Neural cell (in vitro differentiated cells): Measurements from ENCODE around the gene PTPRT. TPM values are rescaled to one million over a fixed set of nuclear protein-coding genes. Genes with fewer than 3 reads are reported as not detected.

Experiments
- H2AFZ ChIP-seq: fragments of 200-600, 300-800 bp; sonication (generic), shearing (Covaris generic); 2 replicates; pipeline ENCODE4 v1.6.0; 2014; ENCODE audit warnings: low read depth, mild to moderate bottlenecking, antibody characterized with exemption, low read length, moderate library complexity
- H3F3A ChIP-seq: fragments of 200-600 bp; shearing (Covaris generic); 2 replicates; pipeline ENCODE4 v1.6.1; 2016; ENCODE audit warnings: mild to moderate bottlenecking, moderate library complexity, mixed read lengths, antibody characterized with exemption, low read length; ENCODE audit not compliant: insufficient read depth, poor library complexity, severe bottlenecking
- H3K27ac ChIP-seq: fragments of 200-600, 300-800 bp; sonication (generic), shearing (Covaris generic); 2 replicates; pipeline ENCODE4 v1.5.1; 2014; ENCODE audit warnings: mild to moderate bottlenecking, low read length, moderate library complexity
- H3K27me3 ChIP-seq: fragments of 300-800, 200-600 bp; sonication (generic), shearing (Covaris generic); 2 replicates; pipeline ENCODE4 v1.6.0; 2014; ENCODE audit warnings: mild to moderate bottlenecking, low read depth, low read length, moderate library complexity; ENCODE audit not compliant: insufficient read depth
- H3K36me3 ChIP-seq: fragments of 300-800, 200-600 bp; sonication (generic), shearing (Covaris generic); 2 replicates; pipeline ENCODE4 v1.5.1; 2014; ENCODE audit warnings: mild to moderate bottlenecking, antibody characterized with exemption, low read length, moderate library complexity; ENCODE audit not compliant: insufficient read depth
- H3K4me2 ChIP-seq: fragments of 300-800, 200-600 bp; sonication (generic), shearing (Covaris generic); 2 replicates; pipeline ENCODE4 v1.6.0; 2014; ENCODE audit warnings: mild to moderate bottlenecking, low read length
- H3K4me3 ChIP-seq: fragments of 300-800, 200-600 bp; sonication (generic), shearing (Covaris generic); 2 replicates; pipeline ENCODE4 v1.5.1; 2014; ENCODE audit warnings: mild to moderate bottlenecking, low read length, moderate library complexity
- H3K79me2 ChIP-seq: fragments of 200-600 bp; shearing (Covaris generic); replicated peaks from 2 replicates; pipeline ENCODE4 v1.6.0; 2014; ENCODE audit warnings: mild to moderate bottlenecking, low read length, moderate library complexity; ENCODE audit not compliant: insufficient read depth
- H3K9ac ChIP-seq: fragments of 300-800, 200-600 bp; sonication (generic), shearing (Covaris generic); 2 replicates; pipeline ENCODE4 v1.6.1; 2016; ENCODE audit warnings: mild to moderate bottlenecking, low read length, mixed read lengths
- H3K9me2 ChIP-seq: fragments of 200-600 bp; shearing (Covaris generic); 2 replicates; pipeline ENCODE4 v1.6.1; 2016; ENCODE audit warnings: mild to moderate bottlenecking, low read length, mixed read lengths; ENCODE audit not compliant: insufficient read depth
- H3K9me3 ChIP-seq: fragments of 200-600, 300-800 bp; sonication (generic), shearing (Covaris generic); 2 replicates; pipeline ENCODE4 v1.6.1; 2016; ENCODE audit warnings: mild to moderate bottlenecking, mixed run types, low read length, moderate library complexity, mixed read lengths
- H4K20me1 ChIP-seq: fragments of 200-600 bp; shearing (Covaris generic); 2 replicates; pipeline ENCODE4 v1.6.1; 2016; ENCODE audit warnings: mild to moderate bottlenecking, mixed run types; ENCODE audit not compliant: insufficient read depth
- EP300 ChIP-seq: fragments of 450-650 bp; conservative IDR thresholded peaks from 2 replicates; pipeline ENCODE4 v1.6.1; 2014; ENCODE audit warnings: antibody characterized with exemption, mild to moderate bottlenecking, moderate library complexity; ENCODE audit not compliant: poor library complexity, severe bottlenecking
- EZH2 ChIP-seq: fragments of 200-600, 300-800 bp; shearing (Covaris generic), sonication (generic); IDR thresholded peaks from 2 replicates; pipeline ENCODE4 v1.6.1; 2014; ENCODE audit warnings: antibody characterized with exemption, low read length, borderline replicate concordance, mild to moderate bottlenecking; ENCODE audit not compliant: insufficient read depth, poor library complexity, severe bottlenecking
- MXI1 ChIP-seq: fragments of 450-650 bp; conservative IDR thresholded peaks from 2 replicates; pipeline ENCODE4 v1.6.1; 2014; ENCODE audit warnings: antibody characterized with exemption, mild to moderate bottlenecking; ENCODE audit not compliant: poor library complexity, severe bottlenecking
- POLR2AphosphoS5 ChIP-seq: IDR thresholded peaks from 2 replicates; pipeline ENCODE4 v1.6.1; 2012
- RAD21 ChIP-seq: fragments of 450-650 bp; conservative IDR thresholded peaks from 2 replicates; pipeline ENCODE4 v1.6.1; 2014; ENCODE audit warnings: antibody characterized with exemption, mild to moderate bottlenecking, moderate library complexity
- SMC3 ChIP-seq: fragments of 450-650 bp; conservative IDR thresholded peaks from 2 replicates; pipeline ENCODE4 v1.6.1; 2014; ENCODE audit warnings: antibody characterized with exemption, mild to moderate bottlenecking, moderate library complexity; ENCODE audit not compliant: poor library complexity
- TAF1 ChIP-seq: IDR thresholded peaks from 2 replicates; pipeline ENCODE4 v1.6.1; 2012; ENCODE audit warnings: low read depth
- polyA plus RNA-seq: library from polyadenylated mRNA; depleted of rRNA; stranded (reverse); fragments of >200 nt; gene quantifications from 2 replicates; pipeline ENCODE4 v1.2.3, GENCODE V29; 2014
- TF ChIP-seq, protein P1 (sequence below): IDR thresholded peaks from 2 replicates; pipeline ENCODE4 v1.6.1; 2012; ENCODE audit warnings: borderline replicate concordance
- TF ChIP-seq, protein P2 (sequence below): fragments of 450-650 bp; IDR thresholded peaks from 2 replicates; pipeline ENCODE4 v1.5.1; 2014; ENCODE audit warnings: antibody characterized with exemption, mild to moderate bottlenecking, moderate library complexity; ENCODE audit not compliant: poor library complexity, severe bottlenecking

PTPRT gene
- polyA plus RNA-seq, 1 donor from 2014 or later, result 9.2 TPM

DNA sequence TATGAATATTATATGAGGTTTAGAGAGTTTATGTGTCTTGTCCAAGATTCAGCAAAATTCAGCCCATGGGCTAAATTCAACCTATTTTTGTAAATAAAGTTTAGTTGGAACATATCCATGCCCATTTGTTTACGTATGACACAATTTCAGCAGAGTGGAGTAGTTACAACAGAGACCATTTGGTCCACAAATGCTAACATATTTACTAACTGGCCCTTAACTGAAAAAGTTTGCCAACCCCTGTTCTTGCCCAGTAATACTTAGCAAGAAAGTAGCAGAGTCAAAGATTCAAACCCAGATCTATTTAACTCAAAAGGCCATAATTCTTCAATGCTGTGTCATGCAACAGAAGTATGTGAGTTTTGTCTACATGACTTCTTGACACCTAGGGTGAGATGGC, 561.0 kb downstream of the PTPRT start:
- H3K27ac ChIP-seq, result no peak overlapping the region
- H3F3A ChIP-seq, result no peaks in the 10 kb centered on the region
- H3K79me2 ChIP-seq, result no peaks in the 10 kb centered on the region
- TF ChIP-seq EZH2, result no peak
- TF ChIP-seq MXI1, result no peak
- no peak for TF ChIP-seq RAD21
- TF ChIP-seq POLR2AphosphoS5, result no peak
- TF ChIP-seq TAF1, result no peak
- TF ChIP-seq, protein P1, sequence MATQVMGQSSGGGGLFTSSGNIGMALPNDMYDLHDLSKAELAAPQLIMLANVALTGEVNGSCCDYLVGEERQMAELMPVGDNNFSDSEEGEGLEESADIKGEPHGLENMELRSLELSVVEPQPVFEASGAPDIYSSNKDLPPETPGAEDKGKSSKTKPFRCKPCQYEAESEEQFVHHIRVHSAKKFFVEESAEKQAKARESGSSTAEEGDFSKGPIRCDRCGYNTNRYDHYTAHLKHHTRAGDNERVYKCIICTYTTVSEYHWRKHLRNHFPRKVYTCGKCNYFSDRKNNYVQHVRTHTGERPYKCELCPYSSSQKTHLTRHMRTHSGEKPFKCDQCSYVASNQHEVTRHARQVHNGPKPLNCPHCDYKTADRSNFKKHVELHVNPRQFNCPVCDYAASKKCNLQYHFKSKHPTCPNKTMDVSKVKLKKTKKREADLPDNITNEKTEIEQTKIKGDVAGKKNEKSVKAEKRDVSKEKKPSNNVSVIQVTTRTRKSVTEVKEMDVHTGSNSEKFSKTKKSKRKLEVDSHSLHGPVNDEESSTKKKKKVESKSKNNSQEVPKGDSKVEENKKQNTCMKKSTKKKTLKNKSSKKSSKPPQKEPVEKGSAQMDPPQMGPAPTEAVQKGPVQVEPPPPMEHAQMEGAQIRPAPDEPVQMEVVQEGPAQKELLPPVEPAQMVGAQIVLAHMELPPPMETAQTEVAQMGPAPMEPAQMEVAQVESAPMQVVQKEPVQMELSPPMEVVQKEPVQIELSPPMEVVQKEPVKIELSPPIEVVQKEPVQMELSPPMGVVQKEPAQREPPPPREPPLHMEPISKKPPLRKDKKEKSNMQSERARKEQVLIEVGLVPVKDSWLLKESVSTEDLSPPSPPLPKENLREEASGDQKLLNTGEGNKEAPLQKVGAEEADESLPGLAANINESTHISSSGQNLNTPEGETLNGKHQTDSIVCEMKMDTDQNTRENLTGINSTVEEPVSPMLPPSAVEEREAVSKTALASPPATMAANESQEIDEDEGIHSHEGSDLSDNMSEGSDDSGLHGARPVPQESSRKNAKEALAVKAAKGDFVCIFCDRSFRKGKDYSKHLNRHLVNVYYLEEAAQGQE, result no peak
- TF ChIP-seq, protein P2, sequence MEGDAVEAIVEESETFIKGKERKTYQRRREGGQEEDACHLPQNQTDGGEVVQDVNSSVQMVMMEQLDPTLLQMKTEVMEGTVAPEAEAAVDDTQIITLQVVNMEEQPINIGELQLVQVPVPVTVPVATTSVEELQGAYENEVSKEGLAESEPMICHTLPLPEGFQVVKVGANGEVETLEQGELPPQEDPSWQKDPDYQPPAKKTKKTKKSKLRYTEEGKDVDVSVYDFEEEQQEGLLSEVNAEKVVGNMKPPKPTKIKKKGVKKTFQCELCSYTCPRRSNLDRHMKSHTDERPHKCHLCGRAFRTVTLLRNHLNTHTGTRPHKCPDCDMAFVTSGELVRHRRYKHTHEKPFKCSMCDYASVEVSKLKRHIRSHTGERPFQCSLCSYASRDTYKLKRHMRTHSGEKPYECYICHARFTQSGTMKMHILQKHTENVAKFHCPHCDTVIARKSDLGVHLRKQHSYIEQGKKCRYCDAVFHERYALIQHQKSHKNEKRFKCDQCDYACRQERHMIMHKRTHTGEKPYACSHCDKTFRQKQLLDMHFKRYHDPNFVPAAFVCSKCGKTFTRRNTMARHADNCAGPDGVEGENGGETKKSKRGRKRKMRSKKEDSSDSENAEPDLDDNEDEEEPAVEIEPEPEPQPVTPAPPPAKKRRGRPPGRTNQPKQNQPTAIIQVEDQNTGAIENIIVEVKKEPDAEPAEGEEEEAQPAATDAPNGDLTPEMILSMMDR, result no peak
- no peak for TF ChIP-seq EP300
- no peak for TF ChIP-seq SMC3
- no peaks in the 10 kb centered on the region for H4K20me1 ChIP-seq
- H3K9me2 ChIP-seq, result no peaks in the 10 kb centered on the region
- no peak overlapping the region for H2AFZ ChIP-seq
- H3K9me3 ChIP-seq, result no peaks in the 10 kb centered on the region
- H3K4me2 ChIP-seq, result no peak overlapping the region
- H3K27me3 ChIP-seq, result no peaks in the 10 kb centered on the region
- H3K4me3 ChIP-seq, result no peak overlapping the region
- H3K9ac ChIP-seq, result no peak overlapping the region
- H3K36me3 ChIP-seq, result no peaks in the 10 kb centered on the region

DNA sequence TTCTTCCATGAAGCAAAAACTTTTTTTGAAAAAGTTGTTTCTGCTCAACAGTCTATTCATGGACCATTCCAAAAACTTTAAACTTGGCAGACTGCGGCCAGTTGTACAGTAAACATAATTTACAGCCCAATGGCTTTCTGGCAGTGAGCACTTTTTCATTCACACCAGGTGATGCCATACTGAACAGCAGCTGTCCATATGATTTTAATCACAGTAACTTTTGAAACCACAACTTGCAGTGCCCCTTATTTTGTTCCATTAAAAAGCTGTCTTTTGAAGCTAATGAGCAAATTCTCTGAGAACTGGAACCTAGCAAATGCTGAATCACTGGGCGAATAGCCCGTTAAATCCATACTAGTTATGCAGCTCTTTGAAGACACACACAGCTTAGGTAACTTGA, 576.6 kb downstream of the PTPRT start:
- TF ChIP-seq, protein P1, result no peak
- TF ChIP-seq TAF1 (no peak), MXI1 (no peak), EP300 (no peak), EZH2 (no peak), POLR2AphosphoS5 (no peak), RAD21 (no peak), SMC3 (no peak)
- TF ChIP-seq, protein P2, result no peak
- Histone ChIP-seq H3F3A (no peaks in the 10 kb centered on the region), H4K20me1 (no peaks in the 10 kb centered on the region), H3K9ac (no peak overlapping the region), H3K27me3 (no peaks in the 10 kb centered on the region), H3K4me2 (no peak overlapping the region), H3K27ac (no peak overlapping the region), H3K36me3 (no peaks in the 10 kb centered on the region), H2AFZ (no peak overlapping the region), H3K9me2 (no peaks in the 10 kb centered on the region), H3K79me2 (no peaks in the 10 kb centered on the region), H3K4me3 (no peak overlapping the region), H3K9me3 (no peaks in the 10 kb centered on the region)
